ENCODE results near the gene NFYB. TPM values are rescaled to one million over a fixed set of nuclear protein-coding genes. Genes with fewer than 3 reads are reported as not detected.

NFYB gene
- total RNA-seq, 6 experiments from 2014 or later: 20.0 to 33.3 (median 27.0) TPM

- Mint-ChIP-seq H3K4me3 (no peak overlapping the region), H3K9me3 (no peaks in the 10 kb centered on the region), H3K27me3 (ENCODE audit: insufficient read depth) (no peaks in the 10 kb centered on the region), H3K4me1 (ENCODE audit: low read depth) (no peaks in the 10 kb centered on the region), H3K36me3 (ENCODE audit: low read depth) (peaks cover 10% of the 10 kb centered on the region), H3K27ac (no peak overlapping the region)
- DNase-seq: no peak
- no peak for TF ChIP-seq CTCF (IDR thresholded peaks at IDR 0.05)
Measured at GRCh38 chr12:104079024-104079423, 59.0 kb downstream of the NFYB start.

- Mint-ChIP-seq H3K36me3 (ENCODE audit: low read depth) (peaks cover 21% of the 10 kb centered on the region), H3K9me3 (no peaks in the 10 kb centered on the region), H3K4me1 (ENCODE audit: low read depth) (no peaks in the 10 kb centered on the region), H3K4me3 (no peak overlapping the region), H3K27ac (no peak overlapping the region), H3K27me3 (ENCODE audit: insufficient read depth) (no peaks in the 10 kb centered on the region)
- no peak for DNase-seq
- no peak for TF ChIP-seq CTCF (IDR thresholded peaks at IDR 0.05)
Measured at GRCh38 chr12:104073699-104074098, 64.3 kb downstream of the NFYB start.

- TF ChIP-seq CTCF (IDR thresholded peaks at IDR 0.05): no peak
- no peak for DNase-seq
- H3K36me3 Mint-ChIP-seq (ENCODE audit: low read depth): peaks cover 32% of the 10 kb centered on the region
- H3K4me3 Mint-ChIP-seq: no peak overlapping the region
- H3K9me3 Mint-ChIP-seq: no peaks in the 10 kb centered on the region
- H3K27me3 Mint-ChIP-seq (ENCODE audit: insufficient read depth): no peaks in the 10 kb centered on the region
- H3K27ac Mint-ChIP-seq: no peak overlapping the region
- H3K4me1 Mint-ChIP-seq (ENCODE audit: low read depth): peaks cover 4% of the 10 kb centered on the region
Measured at GRCh38 chr12:104072099-104072498, 65.9 kb downstream of the NFYB start.

Other genes starting within 250 kb of the NFYB start
- 1,000 to 10,000 TPM; 1,001 to 1,318 (median 1,069) TPM for gene HSP90B1, start 207.8 kb downstream of the NFYB start, total RNA-seq (2021; fragmentation: NEBNext Ultra II Directional; extraction: Animal tissue kit (Norgen Biotek cat#: 25700))
- gene TDG, start 172.3 kb downstream of the NFYB start, total RNA-seq (2021; fragmentation: NEBNext Ultra II Directional; extraction: Animal tissue kit (Norgen Biotek cat#: 25700)): 10 to 100 TPM; 13.9 to 19.7 (median 16.0) TPM
- 10 to 100 TPM; 36.4 to 58.0 (median 50.9) TPM for gene GLT8D2, start 88.0 kb downstream of the NFYB start, total RNA-seq (2021; fragmentation: NEBNext Ultra II Directional; extraction: Animal tissue kit (Norgen Biotek cat#: 25700))
- gene HCFC2, start 73.7 kb downstream of the NFYB start, total RNA-seq (2021; fragmentation: NEBNext Ultra II Directional; extraction: Animal tissue kit (Norgen Biotek cat#: 25700)): 10 to 100 TPM; 19.6 to 23.8 (median 21.9) TPM
- 100 to 1,000 TPM; 468 to 851 (median 784) TPM for gene TXNRD1, start 77.6 kb upstream of the NFYB start, total RNA-seq (2021; fragmentation: NEBNext Ultra II Directional; extraction: Animal tissue kit (Norgen Biotek cat#: 25700))
- 1 to 10 TPM; 2.2 to 4.4 (median 4.1) TPM for gene EID3, start 165.5 kb upstream of the NFYB start, total RNA-seq (2021; fragmentation: NEBNext Ultra II Directional; extraction: Animal tissue kit (Norgen Biotek cat#: 25700))

Measured in HFFc6 (cell line).